Prostate gland (tissue), 2 donors: ENCODE data around the gene HCCS. TPM values are rescaled to one million over a fixed set of nuclear protein-coding genes. Genes with fewer than 3 reads are reported as not detected.
"Not testable (repeated sequence)": the region's sequence is repeated elsewhere in the genome, so short reads cannot be mapped to it uniquely, and the experiment has no call there.

Experiments used
- DNase-seq: peaks from one replicate; pipeline ENCODE4 v3.0.0-alpha.2; 2019; ENCODE audit warnings: low spot score
- H3K27ac ChIP-seq, 2 donors: fragments of 200-600 bp; sonication (generic); 2 replicates each; pipeline ENCODE4 v1.5.1; 2017 to 2019
- H3K27me3 ChIP-seq: fragments of 200-600 bp; sonication (generic); replicated peaks from 2 replicates; pipeline ENCODE4 v1.5.1; 2019; ENCODE audit not compliant: insufficient read depth
- H3K36me3 ChIP-seq, 2 donors: fragments of 200-600 bp; sonication (generic); 1 replicate in 1 of 2; 2 replicates in 1 of 2; pipeline versions ENCODE4 v1.5.1 to v1.8.1; 2017 to 2019
- H3K4me1 ChIP-seq: fragments of 200-600 bp; sonication (generic); replicated peaks from 2 replicates; pipeline ENCODE4 v1.5.1; 2019
- H3K4me3 ChIP-seq, 2 donors: fragments of 200-600 bp; sonication (generic); 2 replicates each; pipeline ENCODE4 v1.5.1; 2017 to 2019
- H3K9me3 ChIP-seq: fragments of 200-600 bp; sonication (generic); 2 replicates; pipeline ENCODE4 v1.5.1; 2017
- CTCF ChIP-seq, 4 experiments: fragments of 200-600 bp in 2 of 4; fragments of 450-650 bp in 2 of 4; sonication (generic) in 2 of 4; IDR thresholded peaks; 1 replicate in 3 of 4; 2 replicates in 1 of 4; pipeline ENCODE4 v1.5.1; 2016 to 2019; ENCODE audit warnings: antibody characterized with exemption in 4 of 4, mild to moderate bottlenecking in 2 of 4, moderate library complexity in 2 of 4
- POLR2A ChIP-seq: fragments of 450-650 bp; IDR thresholded peaks from one replicate; pipeline ENCODE4 v1.6.1; 2016; ENCODE audit warnings: antibody characterized with exemption, mild to moderate bottlenecking
- POLR2AphosphoS5 ChIP-seq: sonication (generic); formaldehyde crosslinking; IDR thresholded peaks from one replicate; pipeline ENCODE4 v1.6.1; 2017; ENCODE audit warnings: antibody characterized with exemption
- WGBS: methylation state at CpG from one replicate; pipeline ENCODE4 v1.1.5; 2018; 5-methylcytosine and 5-hydroxymethylcytosine counted together
- intact Hi-C: fragments of 100-400 bp; cut with DNase I; formaldehyde crosslinking; loops from one replicate; pipeline ENCODE4 v1.14.2; 2022
- total RNA-seq, 2 donors: library from RNA; depleted of rRNA; stranded (reverse); fragments of >200 nt; gene quantifications; one replicate each; pipeline ENCODE4 v1.1.0, GENCODE V29; 2016

Gene HCCS
- total RNA-seq, 2 donors from 2014 or later: 8.6 to 17.6 TPM

- H3K4me1 ChIP-seq: no peaks in the 10 kb centered on the region
- no peak overlapping the region for H3K4me3 ChIP-seq
- no peak overlapping the region for H3K27ac ChIP-seq
- no peaks in the 10 kb centered on the region for H3K27me3 ChIP-seq
- intact Hi-C loops: no loop called here
- no peak for DNase-seq
- WGBS: 83% methylated on average over 8 of the region's 8 CpGs
- H3K36me3 ChIP-seq: no peaks in the 10 kb centered on the region
- TF ChIP-seq POLR2A: no peak
- no peak for TF ChIP-seq CTCF (IDR thresholded peaks at IDR 0.05)
- no peaks in the 10 kb centered on the region for H3K9me3 ChIP-seq
Measured at GRCh38 chrX:11119313-11119943, 8.3 kb downstream of the HCCS start.

GRCh38 chrX:11123087-11123486 lies 12.0 kb downstream of the HCCS start:
- 96% methylated on average over 6 of the region's 6 CpGs for WGBS
- H3K36me3 ChIP-seq, H3K9me3 ChIP-seq, H3K27me3 ChIP-seq, H3K4me3 ChIP-seq, H3K4me1 ChIP-seq, intact Hi-C loops, DNase-seq, H3K27ac ChIP-seq: not testable (repeated sequence)

GRCh38 chrX:11124112-11124511 lies 13.0 kb downstream of the HCCS start:
- DNase-seq: no peak
- TF ChIP-seq POLR2A (no peak), CTCF (IDR thresholded peaks at IDR 0.05) (no peak), POLR2AphosphoS5 (no peak)
- 46% methylated on average over 2 of the region's 2 CpGs for WGBS
- Histone ChIP-seq H3K4me1 (no peaks in the 10 kb centered on the region), H3K9me3 (no peaks in the 10 kb centered on the region), H3K27me3 (no peaks in the 10 kb centered on the region), H3K36me3 (no peaks in the 10 kb centered on the region), H3K27ac (no peak overlapping the region), H3K4me3 (no peak overlapping the region)
- intact Hi-C loops: no loop called here

- no peaks in the 10 kb centered on the region for H3K4me1 ChIP-seq
- H3K27me3 ChIP-seq: no peaks in the 10 kb centered on the region
- no peaks in the 10 kb centered on the region for H3K9me3 ChIP-seq
- DNase-seq: no peak
- WGBS: 64% methylated on average over 5 of the region's 5 CpGs
- no peak overlapping the region for H3K4me3 ChIP-seq
- TF ChIP-seq POLR2AphosphoS5 (no peak), CTCF (IDR thresholded peaks at IDR 0.05) (no peak), POLR2A (no peak)
- H3K27ac ChIP-seq: no peak overlapping the region
- H3K36me3 ChIP-seq: no peaks in the 10 kb centered on the region
- intact Hi-C loops: no loop called here
Measured at GRCh38 chrX:11125060-11125459, 13.9 kb downstream of the HCCS start.

GRCh38 chrX:11129534-11130105 lies 18.5 kb downstream of the HCCS start:
- Histone ChIP-seq H3K27me3 (no peaks in the 10 kb centered on the region), H3K36me3 (no peaks in the 10 kb centered on the region), H3K4me3 (no peak overlapping the region), H3K9me3 (no peaks in the 10 kb centered on the region), H3K4me1 (no peaks in the 10 kb centered on the region), H3K27ac (no peak overlapping the region)
- intact Hi-C loops: no loop called here
- DNase-seq: no peak
- TF ChIP-seq POLR2AphosphoS5: no peak
- TF ChIP-seq POLR2A: no peak
- no peak for TF ChIP-seq CTCF (IDR thresholded peaks at IDR 0.05)
- WGBS: 51% methylated on average over 5 of the region's 5 CpGs
